Breast epithelium (tissue), 3 donors: ENCODE results near the gene KIF26B.

Experiments used
- POLR2AphosphoS5 ChIP-seq, 3 donors: sonication (generic); formaldehyde crosslinking; IDR thresholded peaks; one replicate each; pipeline ENCODE4 v1.6.1; 2017; ENCODE audit warnings: antibody characterized with exemption in 3 of 3
- TF ChIP-seq, protein P1 (sequence below), 3 donors: fragments of 450-650 bp; IDR thresholded peaks; one replicate each; pipeline ENCODE4 v1.5.1; 2016 to 2017; ENCODE audit warnings: antibody characterized with exemption in 3 of 3, mild to moderate bottlenecking in 3 of 3, moderate library complexity in 3 of 3

DNA sequence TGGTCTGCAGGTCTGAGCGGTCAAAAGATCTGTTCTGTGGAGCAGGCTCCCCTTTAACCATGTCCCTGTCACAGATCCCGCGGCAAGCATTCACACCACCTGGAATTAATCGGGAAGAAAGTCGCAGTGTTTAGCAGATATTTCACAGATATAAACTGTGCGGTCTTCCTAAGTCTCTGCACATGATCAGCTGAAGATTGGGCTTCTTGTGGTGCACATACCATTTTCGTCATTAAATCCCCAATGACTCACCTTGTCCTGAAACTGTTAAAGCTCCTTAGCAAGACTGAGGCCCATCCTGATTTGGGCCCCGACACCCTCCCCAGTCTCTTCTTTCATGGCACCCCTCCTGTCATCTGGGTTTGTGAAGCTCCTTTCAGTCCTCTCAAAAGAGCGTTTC is 158.8 kb downstream of the KIF26B start:
- TF ChIP-seq, protein P1, sequence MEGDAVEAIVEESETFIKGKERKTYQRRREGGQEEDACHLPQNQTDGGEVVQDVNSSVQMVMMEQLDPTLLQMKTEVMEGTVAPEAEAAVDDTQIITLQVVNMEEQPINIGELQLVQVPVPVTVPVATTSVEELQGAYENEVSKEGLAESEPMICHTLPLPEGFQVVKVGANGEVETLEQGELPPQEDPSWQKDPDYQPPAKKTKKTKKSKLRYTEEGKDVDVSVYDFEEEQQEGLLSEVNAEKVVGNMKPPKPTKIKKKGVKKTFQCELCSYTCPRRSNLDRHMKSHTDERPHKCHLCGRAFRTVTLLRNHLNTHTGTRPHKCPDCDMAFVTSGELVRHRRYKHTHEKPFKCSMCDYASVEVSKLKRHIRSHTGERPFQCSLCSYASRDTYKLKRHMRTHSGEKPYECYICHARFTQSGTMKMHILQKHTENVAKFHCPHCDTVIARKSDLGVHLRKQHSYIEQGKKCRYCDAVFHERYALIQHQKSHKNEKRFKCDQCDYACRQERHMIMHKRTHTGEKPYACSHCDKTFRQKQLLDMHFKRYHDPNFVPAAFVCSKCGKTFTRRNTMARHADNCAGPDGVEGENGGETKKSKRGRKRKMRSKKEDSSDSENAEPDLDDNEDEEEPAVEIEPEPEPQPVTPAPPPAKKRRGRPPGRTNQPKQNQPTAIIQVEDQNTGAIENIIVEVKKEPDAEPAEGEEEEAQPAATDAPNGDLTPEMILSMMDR (IDR thresholded peaks at IDR 0.05) = no peak
- no peak for TF ChIP-seq POLR2AphosphoS5 (IDR thresholded peaks at IDR 0.05)
